K562 (cell line): Measurements from ENCODE around the gene THOP1. TPM values are rescaled to one million over a fixed set of nuclear protein-coding genes. Genes with fewer than 3 reads are reported as not detected.

Experiments used
- AFF4 ChIP-seq: sonication (generic); formaldehyde crosslinking; IDR thresholded peaks from 2 replicates; pipeline ENCODE4 v1.8.0; 2023; ENCODE audit warnings: mild to moderate bottlenecking, missing genetic modification reagents
- ETV1 ChIP-seq: fragments of 450-650 bp; conservative IDR thresholded peaks from 2 replicates; pipeline ENCODE4 v1.6.1; 2016; ENCODE audit warnings: missing genetic modification characterization, control low read depth, low read depth, missing compliant biosample characterization
- MTA3 ChIP-seq: fragments of 450-650 bp; formaldehyde crosslinking; IDR thresholded peaks from 2 replicates; pipeline ENCODE4 v1.6.1; 2017; ENCODE audit warnings: mild to moderate bottlenecking, borderline replicate concordance
- PRMT5 ChIP-seq: sonication (generic); formaldehyde crosslinking; IDR thresholded peaks from 2 replicates; pipeline ENCODE4 v1.5.0; 2020; ENCODE audit warnings: missing genetic modification reagents
- STAT6 ChIP-seq: sonication (generic); formaldehyde crosslinking; IDR thresholded peaks from 2 replicates; pipeline ENCODE4 v1.8.1; 2023; ENCODE audit warnings: mild to moderate bottlenecking, missing genetic modification reagents
- U2AF1 ChIP-seq: fragments of 200-400 bp; formaldehyde crosslinking; optimal IDR thresholded peaks from 2 replicates; pipeline ENCODE3; 2017; ENCODE audit warnings: mild to moderate bottlenecking, low read depth, low read length, moderate library complexity
- ZHX1 ChIP-seq: fragments of 150-350 bp; conservative IDR thresholded peaks from 2 replicates; pipeline ENCODE4 v1.6.1; 2014; ENCODE audit warnings: low read length
- ZNF511 ChIP-seq: sonication (generic); formaldehyde crosslinking; IDR thresholded peaks from 2 replicates; pipeline ENCODE4 v1.8.0; 2022; ENCODE audit warnings: mild to moderate bottlenecking, missing genetic modification reagents
- ZNF592 ChIP-seq: fragments of 450-650 bp; IDR thresholded peaks from 2 replicates; pipeline ENCODE4 v1.6.1; 2017; ENCODE audit warnings: antibody characterized with exemption, mild to moderate bottlenecking
- polyA plus RNA-seq, 8 experiments: library from polyadenylated mRNA; depleted of rRNA in 4 of 8; stranded (reverse) in 5 of 8; unstranded in 3 of 8; fragments of >200 nt; fragmentation: Nextera tagmentation in 2 of 8; fragmentation: Illumina TruSeq in 1 of 8; extraction: Ambion mirVana in 2 of 8; extraction: Trizol in 1 of 8; gene quantifications; 2 replicates each; pipeline versions ENCODE4 v1.2.1 to v1.2.3, GENCODE V29; 2011 to 2014; ENCODE audit warnings: inconsistent platforms in 1 of 8, missing spikeins in 1 of 8
- total RNA-seq, 7 experiments: library from RNA; depleted of rRNA in 6 of 7; stranded (reverse); fragments of >200 nt in 6 of 7; fragmentation: Illumina TruSeq in 2 of 7; extraction: Trizol in 2 of 7; gene quantifications; 2 replicates each; pipeline versions ENCODE4 v1.2.1 to v1.2.3, GENCODE V29; 2011 to 2021; ENCODE audit warnings: low replicate concordance in 1 of 7

Gene THOP1
- total and polyA plus RNA-seq, 9 of the 15 experiments (the other 6 are each of a cell fraction or from before 2014, with no cell fraction given) = 1.3 to 255 (median 96.1) TPM

GRCh38 chr19:2782936-2783780, 2.1 kb upstream of the THOP1 start, which contains the start of gene SGTA (continued):
- peak; percentile 65; the same call in 1 of the 2 replicates for TF ChIP-seq MTA3
- TF ChIP-seq ZNF592 = peak; percentile 98
- TF ChIP-seq STAT6 (CRISPR knock-in tag) = peak; percentile 37
- TF ChIP-seq ZHX1 = peak; percentile 74; the same call in 1 of the 2 replicates
- TF ChIP-seq AFF4 (CRISPR knock-in tag) = peak; percentile 95
- peak; percentile 100 for TF ChIP-seq ZNF511 (CRISPR knock-in tag)
- TF ChIP-seq PRMT5 = no peak
- TF ChIP-seq U2AF1 = peak; percentile 49
- no peak; the same call in 1 of the 2 replicates for TF ChIP-seq ETV1 (tag)
